Stimulated activated CD4-positive, alpha-beta T cell treated with anti-CD3 and anti-CD28 coated beads, Interleukin-4, amount 100 ng/mL, for 24 hours (primary cell): Measurements from ENCODE around the gene GDPD3.
"Not testable (repeated sequence)": the region's sequence is repeated elsewhere in the genome, so short reads cannot be mapped to it uniquely, and the experiment has no call there.

Source experiments
- DNase-seq: peaks from one replicate; pipeline ENCODE4 v3.0.0-alpha.2; 2020

Gene GDPD3

GRCh38 chr16:30113031-30113710 is at the start of gene GDPD3:
GDPD3 (minus strand) TSS chr16:30113537; CDS start chr16:30113478, 59 bp downstream.
- DNase-seq = no peak

- no peak for DNase-seq
These were observed 43.9 kb upstream of the GDPD3 start for GRCh38 chr16:30157214-30157613.

GRCh38 chr16:30155188-30155587 is 41.9 kb upstream of the GDPD3 start:
- no peak for DNase-seq

- no peak for DNase-seq
These were observed 39.2 kb upstream of the GDPD3 start for GRCh38 chr16:30152517-30152916.

GRCh38 chr16:30151091-30151490 is 37.8 kb upstream of the GDPD3 start:
- no peak for DNase-seq

GRCh38 chr16:30149250-30149930 is 36.1 kb upstream of the GDPD3 start:
- no peak for DNase-seq

- no peak for DNase-seq
These were observed 34.6 kb upstream of the GDPD3 start for GRCh38 chr16:30147843-30148510.

- DNase-seq = no peak
These were observed 32.3 kb upstream of the GDPD3 start for GRCh38 chr16:30145657-30146056.

- no peak for DNase-seq
These were observed 31.6 kb upstream of the GDPD3 start for GRCh38 chr16:30144917-30145316.

GRCh38 chr16:30144017-30144416 is 30.7 kb upstream of the GDPD3 start:
- DNase-seq = no peak

- DNase-seq = no peak
These were observed 30.0 kb upstream of the GDPD3 start for GRCh38 chr16:30143347-30143702.

GRCh38 chr16:30142672-30143346 is 29.5 kb upstream of the GDPD3 start:
- no peak for DNase-seq

GRCh38 chr16:30141750-30142149 is 28.4 kb upstream of the GDPD3 start:
- DNase-seq = no peak

GRCh38 chr16:30139583-30140481 is 26.5 kb upstream of the GDPD3 start:
- DNase-seq = no peak

GRCh38 chr16:30137897-30138296 is 24.6 kb upstream of the GDPD3 start:
- no peak for DNase-seq

- no peak for DNase-seq
These were observed 23.8 kb upstream of the GDPD3 start for GRCh38 chr16:30136971-30137605.

- no peak for DNase-seq
These were observed 19.3 kb upstream of the GDPD3 start for GRCh38 chr16:30132591-30132990.

- no peak for DNase-seq
These were observed 18.6 kb upstream of the GDPD3 start for GRCh38 chr16:30131869-30132475.

- DNase-seq = no peak
These were observed 14.7 kb upstream of the GDPD3 start for GRCh38 chr16:30127993-30128392.

GRCh38 chr16:30125690-30126089 is 12.4 kb upstream of the GDPD3 start:
- not testable (repeated sequence) for DNase-seq

GRCh38 chr16:30124985-30125379 is 11.6 kb upstream of the GDPD3 start:
- no peak for DNase-seq
